NCI-H2081 treated with DMSO at 0.1 percent for 48 hours (cell line): ENCODE measurements around the gene FOXL3.

Source experiments
- DNase-seq: peaks from one replicate; lab custom pipeline; 2025; lab: John Stamatoyannopoulos, UW

Gene FOXL3

GRCh38 chr7:302054-302992 is 12.4 kb downstream of the FOXL3 start:
- no peak for DNase-seq

DNA sequence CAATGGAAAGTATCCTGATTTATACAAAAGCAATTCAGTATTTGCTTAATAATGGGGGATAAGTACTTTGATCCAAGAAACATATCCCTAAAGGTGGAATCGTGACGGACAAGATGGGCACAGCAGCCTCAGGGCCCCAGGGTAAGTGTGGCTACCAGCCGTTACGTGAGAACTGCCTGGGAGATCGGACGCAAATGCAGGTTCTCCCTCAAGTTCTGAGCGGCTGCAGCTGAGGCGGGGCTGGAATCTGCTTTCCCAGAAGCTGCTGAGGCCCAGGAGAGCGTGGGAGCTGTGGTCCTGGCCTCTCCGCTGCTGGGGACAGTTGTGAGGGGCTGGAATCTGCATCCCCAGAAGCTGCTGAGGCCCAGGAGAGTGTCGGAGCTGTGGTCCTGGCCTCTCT is 13.5 kb downstream of the FOXL3 start:
- no peak for DNase-seq

DNA sequence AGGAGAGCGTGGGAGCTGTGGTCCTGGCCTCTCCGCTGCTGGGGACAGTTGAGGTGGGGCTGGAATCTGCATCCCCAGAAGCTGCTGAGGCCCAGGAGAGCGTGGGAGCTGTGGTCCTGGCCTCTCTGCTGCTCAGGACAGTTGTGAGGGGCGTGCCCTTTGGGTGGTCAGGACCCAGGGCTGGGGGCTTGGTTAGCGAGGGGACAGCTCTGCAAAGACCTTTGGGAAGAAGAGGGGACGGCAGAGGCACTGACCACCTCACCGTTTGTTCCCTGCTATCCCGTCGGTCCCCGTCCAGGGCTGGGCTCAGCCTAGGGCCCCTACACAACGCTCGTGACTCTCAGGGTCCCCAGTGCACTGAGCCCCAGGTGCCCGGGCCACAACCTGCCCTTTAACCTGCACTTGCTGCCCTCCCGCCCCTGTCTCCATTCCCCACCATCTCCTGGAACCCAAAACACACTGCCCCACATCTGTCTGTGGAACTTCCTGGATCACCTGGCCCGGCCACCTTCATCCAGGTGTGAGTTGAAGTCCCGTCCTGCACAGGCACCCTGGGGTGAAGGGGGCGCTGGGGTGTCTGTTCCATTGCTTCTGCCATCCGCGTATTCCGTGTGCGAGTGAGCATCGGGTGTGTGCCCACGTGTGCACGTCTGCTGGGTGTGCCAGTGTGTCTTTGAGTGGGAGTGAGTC is 14.1 kb downstream of the FOXL3 start:
- DNase-seq: no peak

- no peak for DNase-seq
Measured at GRCh38 chr7:304574-305409, 14.8 kb downstream of the FOXL3 start.

GRCh38 chr7:305410-306151 is 15.6 kb downstream of the FOXL3 start:
- no peak for DNase-seq

DNA sequence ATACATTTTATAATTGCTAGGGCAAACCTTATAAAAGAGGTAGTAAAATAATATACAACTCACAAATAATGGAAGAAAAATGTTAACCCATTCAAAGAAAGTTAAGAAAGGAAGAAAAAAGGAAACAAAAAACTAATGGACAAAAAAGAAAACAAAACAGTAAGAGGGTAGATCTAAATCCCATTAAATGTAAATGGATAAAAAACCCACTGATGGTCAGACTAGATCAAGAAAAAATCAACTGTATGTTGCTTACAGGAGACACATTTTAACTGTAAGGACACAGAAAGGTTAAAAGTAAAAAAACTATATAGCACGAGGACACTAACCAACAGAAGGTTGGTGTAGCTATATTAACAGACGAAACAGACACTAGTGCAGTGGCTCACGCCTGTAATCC is 18.0 kb downstream of the FOXL3 start:
- DNase-seq: no peak

- DNase-seq: no peak
Measured at GRCh38 chr7:309586-310228, 19.7 kb downstream of the FOXL3 start.

- DNase-seq: no peak
Measured at GRCh38 chr7:311131-311680, 21.2 kb downstream of the FOXL3 start.

GRCh38 chr7:311796-312195 is 21.8 kb downstream of the FOXL3 start:
- no peak for DNase-seq

GRCh38 chr7:312424-312823 is 22.5 kb downstream of the FOXL3 start:
- DNase-seq: no peak

- no peak for DNase-seq
Measured at GRCh38 chr7:314853-315252, 24.9 kb downstream of the FOXL3 start.

- no peak for DNase-seq
Measured at GRCh38 chr7:315516-316265, 25.7 kb downstream of the FOXL3 start.

DNA sequence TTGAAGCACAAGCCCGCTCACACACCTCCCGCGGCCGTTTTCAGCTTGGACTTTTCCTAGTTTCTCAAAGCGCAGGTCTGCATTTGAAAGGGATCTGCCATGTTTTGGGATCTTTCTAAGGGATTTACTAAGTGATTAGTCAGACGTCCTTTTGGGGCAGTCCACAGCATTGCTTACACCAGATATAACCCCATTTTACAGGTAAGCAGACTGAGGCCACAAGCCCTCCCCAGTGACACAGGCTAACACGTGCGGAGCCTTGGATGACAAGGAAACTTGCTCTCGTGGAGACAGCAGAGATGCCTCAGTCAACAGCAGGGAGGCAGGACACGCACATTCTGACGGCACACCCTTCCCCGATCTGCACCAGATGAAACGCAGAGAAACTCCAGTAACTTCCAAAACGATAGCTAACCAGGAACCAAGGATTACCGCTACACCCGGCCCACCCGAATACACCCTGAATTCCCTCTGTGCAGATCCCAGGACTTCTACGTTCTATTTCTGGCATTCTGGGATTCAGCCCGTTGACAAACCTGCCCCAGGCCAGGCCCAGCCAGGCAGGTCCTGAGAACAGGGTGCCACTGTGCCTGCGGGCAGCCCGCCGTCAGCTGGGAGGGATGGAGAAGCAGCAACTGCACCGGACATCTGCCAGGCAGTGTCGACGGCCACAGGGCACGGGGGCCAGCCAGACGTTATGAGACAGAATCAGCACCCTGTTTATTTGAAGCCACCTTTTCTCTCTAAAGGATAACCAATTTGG is 27.9 kb downstream of the FOXL3 start:
- DNase-seq: no peak

DNA sequence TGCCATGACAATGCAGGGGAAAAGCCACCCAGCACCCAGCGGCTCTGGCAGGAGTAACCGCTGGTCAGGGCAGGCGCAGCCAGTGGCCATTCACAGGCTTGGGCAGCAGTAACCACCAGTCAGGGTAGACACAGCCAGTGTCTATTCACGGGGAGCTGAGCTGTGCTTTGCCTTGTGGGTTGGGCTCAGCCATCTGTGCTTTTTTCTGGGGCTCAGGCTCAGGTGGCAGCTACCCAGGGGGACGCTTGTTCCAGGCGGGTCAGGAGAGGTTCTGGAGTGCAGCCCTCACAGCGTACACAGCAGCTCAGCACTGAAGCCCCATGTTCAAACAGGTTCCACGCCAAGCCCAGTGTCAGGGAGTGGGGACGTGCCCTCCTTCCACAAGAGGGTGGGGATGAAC is 28.5 kb downstream of the FOXL3 start:
- no peak for DNase-seq

DNA sequence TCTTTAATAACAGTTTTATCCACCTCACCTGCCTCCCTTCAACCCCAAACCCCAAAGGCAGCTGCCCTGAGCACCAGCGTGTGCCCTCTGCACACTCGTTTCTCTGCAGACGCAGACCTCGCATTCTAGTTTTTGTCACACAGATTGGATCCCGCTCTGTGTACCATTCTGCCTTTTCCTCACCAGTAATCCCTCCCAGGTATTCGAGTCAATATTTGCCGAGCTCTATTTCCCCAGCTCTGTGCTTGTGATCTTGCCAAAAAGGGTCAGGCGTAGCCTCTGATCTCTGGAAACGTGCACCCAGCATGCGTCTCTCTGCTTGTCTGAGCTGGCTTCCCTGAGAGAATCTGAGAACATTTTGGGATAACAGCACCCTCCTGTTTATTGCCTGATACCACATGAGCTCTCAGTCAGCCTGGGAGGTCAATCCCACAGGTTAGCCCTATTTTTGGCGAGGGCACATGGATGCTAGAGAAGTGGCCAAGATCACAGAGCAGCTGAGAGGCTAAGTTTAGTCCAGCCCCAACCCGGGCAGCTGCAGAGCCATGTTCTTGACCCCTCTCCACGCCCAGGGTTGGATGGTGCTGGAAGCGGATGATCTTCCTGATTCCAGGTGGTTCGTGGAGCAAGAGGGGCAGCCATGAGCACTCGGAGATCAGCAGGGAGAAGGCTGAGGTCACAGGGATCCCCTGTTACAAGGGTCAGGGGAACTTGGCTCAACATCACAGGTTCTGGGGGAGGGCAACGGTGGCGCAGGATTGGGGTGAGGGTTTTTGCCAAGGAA is 29.1 kb downstream of the FOXL3 start:
- no peak for DNase-seq

GRCh38 chr7:320297-320696 is 30.3 kb downstream of the FOXL3 start:
- no peak for DNase-seq

DNA sequence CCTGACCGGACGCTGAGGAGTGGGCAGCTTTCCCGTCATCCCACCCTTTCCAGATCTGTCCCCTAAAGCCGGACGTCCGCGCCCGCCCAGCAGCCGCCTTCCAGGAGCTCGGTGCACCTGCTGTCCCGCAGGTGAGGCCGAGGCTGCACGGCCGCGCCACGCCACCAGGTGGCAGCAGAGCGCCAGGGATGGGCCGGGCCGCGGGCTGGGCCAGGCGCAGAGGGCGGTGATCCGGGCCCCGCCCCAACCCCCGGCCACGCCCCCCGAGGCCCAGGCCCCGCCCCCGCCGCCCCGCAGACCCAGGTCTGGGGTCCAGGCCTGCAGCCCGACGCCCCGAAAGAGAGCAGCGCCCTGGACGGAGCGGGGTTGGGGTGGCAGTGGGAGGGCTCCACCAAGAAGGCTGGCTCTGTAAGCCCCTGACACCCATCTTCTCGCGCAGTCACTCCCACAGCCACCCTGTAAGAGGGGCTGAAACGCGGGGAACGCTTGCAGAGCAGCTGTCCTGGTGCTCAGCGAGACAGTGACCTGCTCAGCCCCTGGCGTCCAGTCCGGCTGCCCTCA is 32.2 kb downstream of the FOXL3 start:
- no peak for DNase-seq

DNA sequence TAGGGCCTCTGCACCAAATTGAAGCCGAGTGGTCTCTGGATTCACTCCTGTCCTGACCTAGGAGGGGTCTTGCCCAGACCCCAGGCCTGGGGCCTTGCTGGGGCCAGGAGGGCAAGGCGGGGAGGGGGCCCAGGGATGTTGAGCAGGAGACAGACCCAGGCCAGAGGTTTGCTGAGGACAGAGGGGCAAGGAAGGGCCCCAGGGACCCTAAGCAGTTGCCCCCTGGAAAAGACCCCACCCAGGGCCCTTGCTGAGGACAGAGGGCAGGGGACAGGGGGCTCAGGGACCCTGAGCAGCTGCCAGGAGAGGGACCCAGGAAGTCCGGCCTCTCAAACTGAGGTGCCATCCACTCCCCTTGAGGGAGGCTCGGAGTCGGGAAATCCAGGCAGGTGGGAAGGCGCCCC is 32.7 kb downstream of the FOXL3 start:
- no peak for DNase-seq
